C4-2B (cell line): ENCODE measurements around the gene TOR1AIP2.

ENCODE experiments used
- H3K27ac ChIP-seq: fragments of 450-650 bp; 2 replicates; pipeline ENCODE4 v1.5.1; 2017
- CTCF ChIP-seq: fragments of 450-650 bp; conservative IDR thresholded peaks from 2 replicates; pipeline ENCODE4 v1.5.1; 2017; ENCODE audit warnings: mild to moderate bottlenecking
- ZFX ChIP-seq: fragments of 450-650 bp; IDR thresholded peaks from 2 replicates; pipeline ENCODE4 v1.6.1; 2017

Gene TOR1AIP2

GRCh38 chr1:179817056-179817455 is 60.5 kb downstream of the TOR1AIP2 start:
- no peak for TF ChIP-seq ZFX
- TF ChIP-seq CTCF = no peak
- H3K27ac ChIP-seq = no peak overlapping the region

DNA sequence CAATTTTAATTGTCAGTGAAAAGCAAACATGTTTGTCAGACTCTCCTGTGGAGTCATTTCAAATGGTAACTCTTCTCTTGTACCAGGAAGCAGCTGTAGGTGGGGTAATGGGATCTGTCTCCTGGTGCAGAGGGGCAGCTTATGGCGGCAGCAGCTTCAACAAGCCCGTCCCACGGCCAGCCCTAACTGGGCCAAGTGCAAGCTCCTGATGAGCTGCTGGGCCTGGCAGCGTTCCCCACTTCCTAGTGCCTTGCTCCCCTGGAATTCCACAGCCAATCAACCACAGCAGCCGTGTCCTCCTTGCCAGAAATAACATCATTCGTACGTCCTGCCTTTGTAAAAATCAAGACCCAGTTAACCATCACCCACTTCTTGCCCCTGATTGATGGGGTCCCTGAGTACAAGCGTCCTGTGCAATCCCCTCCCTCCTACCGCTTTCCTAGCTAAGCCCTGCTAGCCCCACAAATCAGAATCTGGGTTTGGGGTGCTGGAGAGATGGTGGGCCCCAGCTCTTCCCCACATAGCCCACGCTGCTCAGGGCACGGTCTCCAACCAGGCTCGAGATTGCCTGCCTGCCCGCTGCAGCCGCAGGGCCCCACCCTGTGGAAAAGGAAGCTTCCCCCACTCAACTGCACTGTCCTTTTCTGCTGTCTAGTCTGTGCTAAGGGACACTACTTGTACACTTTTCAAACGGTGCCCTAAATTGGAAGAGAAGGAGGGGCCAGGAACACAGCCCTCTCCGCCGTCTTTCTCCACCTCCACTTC is 61.2 kb downstream of the TOR1AIP2 start:
- TF ChIP-seq CTCF (no peak), ZFX (no peak)

DNA sequence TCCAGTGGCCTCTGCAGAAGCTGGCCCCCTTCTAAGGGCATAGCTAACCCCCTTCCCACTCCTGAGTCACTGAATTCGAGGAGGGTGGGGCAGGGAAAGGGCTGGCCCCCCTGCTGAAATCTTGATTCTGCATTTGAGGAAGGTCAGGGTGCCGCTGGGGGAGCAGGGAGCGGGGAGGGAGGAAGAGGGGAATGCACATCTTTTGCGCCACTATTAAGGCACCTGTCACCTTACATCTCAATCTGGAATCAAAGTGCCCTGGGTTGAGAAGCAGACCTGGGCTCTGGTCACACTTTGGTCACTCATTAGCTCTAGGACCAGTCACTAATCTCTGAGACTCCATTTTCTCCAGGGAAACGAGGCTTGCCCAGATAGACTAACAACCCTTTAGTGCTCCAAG is 62.0 kb downstream of the TOR1AIP2 start:
- no peak overlapping the region for H3K27ac ChIP-seq
- TF ChIP-seq ZFX = no peak
- TF ChIP-seq CTCF = no peak

More for the DNA sequence above, 61.2 kb downstream of the TOR1AIP2 start:
- H3K27ac ChIP-seq = no peak overlapping the region

- TF ChIP-seq CTCF (no peak), ZFX (no peak)
- H3K27ac ChIP-seq = peak overlapping the region; percentile 8; the same call in 1 of the 2 replicates
Observed at GRCh38 chr1:179814546-179814838, 63.1 kb downstream of the TOR1AIP2 start.

DNA sequence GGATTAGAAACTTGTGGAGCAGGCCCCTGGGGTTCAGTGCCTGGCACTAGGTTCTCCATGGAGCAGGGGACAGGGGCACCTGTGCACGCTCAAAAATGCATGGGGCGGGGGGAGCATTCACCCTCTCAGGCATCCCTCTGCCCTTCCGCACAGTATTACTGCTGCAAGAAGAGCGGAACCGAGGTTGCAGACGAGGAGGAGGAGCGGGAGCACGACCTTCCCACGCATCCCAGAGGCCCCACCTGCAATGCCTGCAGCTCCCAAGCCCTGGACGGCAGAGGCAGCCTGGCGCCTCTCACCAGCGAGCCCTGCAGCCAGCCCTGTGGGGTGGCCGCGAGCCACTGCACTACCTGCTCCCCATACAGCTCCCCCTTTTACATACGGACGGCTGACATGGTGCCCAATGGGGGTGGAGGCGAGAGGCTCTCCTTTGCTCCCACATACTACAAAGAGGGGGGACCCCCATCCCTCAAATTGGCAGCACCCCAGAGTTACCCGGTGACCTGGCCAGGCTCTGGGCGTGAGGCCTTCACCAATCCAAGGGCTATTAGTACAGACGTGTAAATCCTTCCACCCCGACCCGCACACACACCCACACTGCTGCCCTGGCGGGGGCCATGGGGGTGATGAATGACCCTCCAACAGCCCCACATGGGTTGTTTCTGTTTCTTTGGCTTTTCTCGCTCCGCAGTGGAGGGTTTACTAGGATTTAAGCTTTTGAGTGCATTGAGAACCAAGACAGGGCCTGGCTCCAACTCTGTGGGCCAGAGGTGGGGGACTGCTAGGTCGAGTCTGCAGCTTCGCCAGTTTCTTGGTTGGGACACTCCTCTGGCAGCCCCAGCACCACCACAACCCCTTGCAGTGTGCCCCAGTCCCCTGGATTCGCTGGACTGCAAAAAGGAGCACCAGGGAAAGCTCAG is 63.7 kb downstream of the TOR1AIP2 start:
- TF ChIP-seq ZFX (no peak), CTCF (no peak)
- 0 out of 2 replicates have a peak overlapping the region, but pooled peaks have one; percentile 8 for H3K27ac ChIP-seq

DNA sequence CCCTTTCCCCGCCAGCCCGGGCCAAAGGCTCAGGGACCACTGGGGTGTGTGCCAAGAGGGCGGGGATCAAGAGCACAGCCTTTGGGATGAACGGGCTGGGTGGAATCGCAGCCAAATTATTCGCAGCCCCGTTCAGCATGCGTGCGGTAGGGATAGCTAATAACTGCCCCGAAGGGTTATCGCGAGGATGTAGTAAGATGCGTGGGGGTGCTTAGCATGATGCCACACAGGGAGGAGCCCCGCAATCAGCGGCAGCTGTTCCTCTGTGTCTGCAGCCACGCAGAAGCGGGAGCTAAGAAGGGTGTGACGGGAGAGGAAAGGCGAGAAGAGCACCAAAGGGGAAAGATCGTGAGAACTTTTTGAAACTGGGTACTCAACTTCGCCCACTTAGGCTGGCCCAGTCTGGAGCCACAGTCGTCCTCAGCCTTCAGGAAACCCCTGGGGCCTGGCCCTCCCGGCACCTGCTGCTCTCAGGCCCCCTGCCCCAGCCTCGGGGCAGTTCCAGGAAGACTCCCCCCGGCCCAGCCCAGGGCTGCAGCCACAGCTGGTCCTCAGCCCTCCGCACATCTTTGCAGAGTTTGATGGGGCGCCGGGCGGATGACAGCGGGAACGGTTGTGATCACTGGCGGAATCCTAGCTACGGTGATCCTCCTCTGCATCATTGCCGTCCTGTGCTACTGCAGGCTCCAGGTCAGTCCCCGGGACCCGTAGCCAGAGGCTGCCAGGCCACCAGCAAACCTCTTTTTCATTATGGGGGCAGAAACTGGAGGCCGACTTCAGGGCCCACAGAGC is 64.9 kb downstream of the TOR1AIP2 start:
- no peak overlapping the region for H3K27ac ChIP-seq
- TF ChIP-seq ZFX (no peak), CTCF (no peak)

DNA sequence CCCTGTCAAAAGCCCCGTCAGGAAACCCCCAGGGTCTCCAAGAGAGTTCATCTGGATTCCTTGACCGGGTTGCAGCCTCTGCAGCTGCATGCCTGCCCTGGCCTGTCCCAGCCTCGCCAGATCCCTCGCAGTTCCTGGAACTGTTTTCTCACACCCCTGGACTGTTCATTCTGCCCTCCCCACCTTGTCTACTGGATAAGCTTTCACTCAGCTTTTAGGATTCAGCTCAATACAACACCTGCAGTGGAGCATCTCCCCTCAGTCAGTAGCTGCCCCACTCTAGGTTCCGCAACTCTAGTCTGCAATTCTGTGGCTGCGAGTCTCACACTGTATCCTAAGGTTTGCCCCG is 67.3 kb downstream of the TOR1AIP2 start:
- TF ChIP-seq CTCF (no peak), ZFX (no peak)
- H3K27ac ChIP-seq = no peak overlapping the region
